ENCODE results near the gene RGSL1.

GRCh38 chr1:182563095-182563494, 113.1 kb downstream of the RGSL1 start:
- TF ChIP-seq EZH2phosphoT487 (IDR thresholded peaks at IDR 0.05; ENCODE audit: insufficient read depth, low read depth) (no peak), EZH2 (IDR thresholded peaks at IDR 0.05; ENCODE audit: insufficient read depth, poor library complexity, severe bottlenecking) (no peak)

Data from GM23248 (cell line).